Gastrocnemius medialis (tissue), 4 donors: Measurements from ENCODE around the gene KRTAP2-4. TPM values are rescaled to one million over a fixed set of nuclear protein-coding genes. Genes with fewer than 3 reads are reported as not detected.
"Not testable (repeated sequence)": the region's sequence is repeated elsewhere in the genome, so short reads cannot be mapped to it uniquely, and the experiment has no call there.

ENCODE experiments used
- ATAC-seq, 2 donors: fragments of 150-250 bp; one replicate each; pipeline ENCODE4 v1.9.1; 2016
- DNase-seq, 2 donors: peaks; one replicate each; pipeline ENCODE4 v3.0.0-alpha.2; 2019
- H3K27ac ChIP-seq, 4 donors: fragments of 200-600 bp; sonication (generic); 1 replicate in 1 of 4; 2 replicates in 3 of 4; pipeline ENCODE4 v1.5.1; 2016 to 2018; ENCODE audit warnings: mild to moderate bottlenecking in 2 of 4, moderate library complexity in 1 of 4
- H3K27me3 ChIP-seq, 3 donors: fragments of 200-600 bp; sonication (generic) in 2 of 3; 1 replicate in 1 of 3; 2 replicates in 2 of 3; pipeline versions ENCODE4 v1.5.1 to v1.6.0; 2016 to 2019; ENCODE audit warnings: mild to moderate bottlenecking in 1 of 3, moderate library complexity in 1 of 3
- H3K36me3 ChIP-seq, 2 donors: fragments of 200-600 bp; sonication (generic) in 1 of 2; one replicate each; pipeline ENCODE4 v1.5.1; 2017 to 2018
- H3K4me1 ChIP-seq, 2 donors: fragments of 200-600 bp; sonication (generic) in 1 of 2; one replicate each; pipeline ENCODE4 v1.5.1; 2016 to 2017; ENCODE audit warnings: mild to moderate bottlenecking in 2 of 2
- H3K4me3 ChIP-seq, 4 donors: fragments of 200-600 bp; sonication (generic) in 3 of 4; 1 replicate in 1 of 4; 2 replicates in 3 of 4; pipeline ENCODE4 v1.5.1; 2016 to 2019; ENCODE audit warnings: mild to moderate bottlenecking in 2 of 4
- H3K9me3 ChIP-seq, 3 donors: fragments of 200-600 bp; sonication (generic) in 2 of 3; 1 replicate in 1 of 3; 2 replicates in 2 of 3; pipeline ENCODE4 v1.5.1; 2016 to 2019
- CTCF ChIP-seq, 5 experiments: fragments of 450-650 bp in 3 of 5; fragments of 200-600 bp in 2 of 5; sonication (generic) in 2 of 5; IDR thresholded peaks in 4 of 5; conservative IDR thresholded peaks in 1 of 5; 1 replicate in 4 of 5; 2 replicates in 1 of 5; pipeline ENCODE4 v1.5.1; 2016 to 2019; ENCODE audit warnings: antibody characterized with exemption in 5 of 5, mild to moderate bottlenecking in 3 of 5, moderate library complexity in 3 of 5
- POLR2A ChIP-seq, 2 donors: fragments of 450-650 bp; IDR thresholded peaks; one replicate each; pipeline ENCODE4 v1.6.1; 2017; ENCODE audit warnings: antibody characterized with exemption in 2 of 2, mild to moderate bottlenecking in 2 of 2, moderate library complexity in 2 of 2
- in situ Hi-C, 4 donors: fragments of 200-750 bp; cut with MboI; loops; one replicate each; pipeline versions ENCODE4 v1.15.0 to v1.8.0; 2017; ENCODE audit warnings: low sequenced_read_pairs in 4 of 4
- intact Hi-C: fragments of 100-400 bp; cut with DNase I; formaldehyde crosslinking; loops from one replicate; pipeline ENCODE4 v1.15.1; 2023; ENCODE audit warnings: low total_unique reads
- total RNA-seq, 4 donors: library from RNA; depleted of rRNA; stranded (reverse); fragments of >200 nt; gene quantifications; one replicate each; pipeline versions ENCODE4 v1.1.0 to v1.2.3, GENCODE V29; 2016

KRTAP2-4 gene
- total RNA-seq, 4 donors from 2014 or later, result not detected

- Histone ChIP-seq H3K9me3 (no peaks in the 10 kb centered on the region), H3K4me1 (no peaks in the 10 kb centered on the region), H3K27ac (no peak overlapping the region), H3K4me3 (no peak overlapping the region), H3K27me3 (peaks cover 0 to 8% (median 0%) of the 10 kb centered on the region in 3 donors), H3K36me3 (no peaks in the 10 kb centered on the region)
- intact Hi-C loops (no loop called here), in situ Hi-C loops (no loop called here)
- ATAC-seq (no peak), DNase-seq (no peak)
- TF ChIP-seq CTCF (IDR thresholded peaks at IDR 0.05 in 4 of 5, conservative IDR thresholded peaks at IDR 0.05 in 1 of 5) (no peak), POLR2A (IDR thresholded peaks at IDR 0.05) (no peak)
Observed at GRCh38 chr17:41103896-41104295, 38.2 kb upstream of the KRTAP2-4 start.

GRCh38 chr17:41101586-41102259 is 36.0 kb upstream of the KRTAP2-4 start, which contains the start of gene KRTAP4-16:
Gene KRTAP4-16 (minus strand): TSS chr17:41102209. CDS start chr17:41102209, 0 bp downstream.
- no peaks in the 10 kb centered on the region for H3K9me3 ChIP-seq
- no peaks in the 10 kb centered on the region for H3K4me1 ChIP-seq
- TF ChIP-seq POLR2A (IDR thresholded peaks at IDR 0.05), result no peak
- TF ChIP-seq CTCF (IDR thresholded peaks at IDR 0.05 in 4 of 5, conservative IDR thresholded peaks at IDR 0.05 in 1 of 5), result no peak
- DNase-seq, result no peak
- no peaks in the 10 kb centered on the region for H3K36me3 ChIP-seq
- in situ Hi-C loops (no loop called here), intact Hi-C loops (no loop called here)
- ATAC-seq, result no peak
- H3K4me3 ChIP-seq, result no peak within 1 kb of the TSS
- H3K27ac ChIP-seq, result no peak within 1 kb of the TSS
- H3K27me3 ChIP-seq, result peaks cover 0 to 3% (median 0%) of the 10 kb centered on the region in 3 donors

GRCh38 chr17:41099682-41100480 is 34.2 kb upstream of the KRTAP2-4 start:
- H3K4me3 ChIP-seq, intact Hi-C loops, H3K27me3 ChIP-seq, H3K36me3 ChIP-seq, ATAC-seq, H3K9me3 ChIP-seq, DNase-seq, H3K4me1 ChIP-seq, H3K27ac ChIP-seq: not testable (repeated sequence)
- in situ Hi-C loops, result loop anchor here in 1 of 4 donors (25.0 kb wide), 1 partner anchor 87 kb away; the partner anchor contains the start of genes KRTAP4-1, KRTAP4-2 and KRTAP9-1

GRCh38 chr17:41098481-41098880 is 32.8 kb upstream of the KRTAP2-4 start:
- Histone ChIP-seq H3K9me3 (no peaks in the 10 kb centered on the region), H3K36me3 (no peaks in the 10 kb centered on the region), H3K4me1 (no peaks in the 10 kb centered on the region), H3K27ac (no peak overlapping the region), H3K4me3 (no peak overlapping the region), H3K27me3 (no peaks in the 10 kb centered on the region)
- in situ Hi-C loops, result loop anchor here in 1 of 4 donors (25.0 kb wide), 1 partner anchor 89 kb away; the partner anchor contains the start of genes KRTAP4-1, KRTAP4-2 and KRTAP9-1
- DNase-seq (no peak), ATAC-seq (no peak)
- intact Hi-C loops, result no loop called here
- TF ChIP-seq CTCF (IDR thresholded peaks at IDR 0.05 in 4 of 5, conservative IDR thresholded peaks at IDR 0.05 in 1 of 5) (no peak), POLR2A (IDR thresholded peaks at IDR 0.05) (no peak)

- no peak within 1 kb of the TSS for H3K27ac ChIP-seq
- no peaks in the 10 kb centered on the region for H3K36me3 ChIP-seq
- H3K27me3 ChIP-seq, result no peaks in the 10 kb centered on the region
- H3K4me3 ChIP-seq, result no peak within 1 kb of the TSS
- H3K4me1 ChIP-seq, result no peaks in the 10 kb centered on the region
- ATAC-seq, result no peak
- H3K9me3 ChIP-seq, result no peaks in the 10 kb centered on the region
- intact Hi-C loops, result no loop called here
- TF ChIP-seq CTCF (IDR thresholded peaks at IDR 0.05 in 4 of 5, conservative IDR thresholded peaks at IDR 0.05 in 1 of 5) (no peak), POLR2A (IDR thresholded peaks at IDR 0.05) (no peak)
- in situ Hi-C loops, result loop anchor here in 1 of 4 donors (25.0 kb wide), 1 partner anchor 89 kb away; the partner anchor contains the start of genes KRTAP4-1, KRTAP4-2 and KRTAP9-1
- no peak for DNase-seq
Observed at GRCh38 chr17:41098042-41098441, 32.4 kb upstream of the KRTAP2-4 start, which contains the start of gene KRTAP4-8. Gene KRTAP4-8 (minus strand): TSS chr17:41098142. CDS start chr17:41098084, 58 bp downstream.
